Liver (tissue), 9 donors: ENCODE data around the gene POGZ. TPM values are rescaled to one million over a fixed set of nuclear protein-coding genes. Genes with fewer than 3 reads are reported as not detected.
A peak's percentile ranks its signal among the peaks of the same experiment; 100 is the strongest.

ENCODE experiments used
- DNase-seq: peaks from one replicate; pipeline ENCODE4 v3.0.0-alpha.2; 2017; ENCODE audit warnings: low spot score
- H3K27ac ChIP-seq, 2 donors: one replicate each; pipeline ENCODE4 v1.7.0; 2013; ENCODE audit warnings: inconsistent platforms in 2 of 2, low read length in 2 of 2, control low read depth in 1 of 2, low read depth in 1 of 2, mild to moderate bottlenecking in 1 of 2
- H3K27me3 ChIP-seq, 4 donors: one replicate each; pipeline versions ENCODE4 v1.6.1 to v1.7.0; 2013; ENCODE audit warnings: low read length in 3 of 4, inconsistent platforms in 1 of 4, mild to moderate bottlenecking in 1 of 4, moderate library complexity in 1 of 4; ENCODE audit not compliant: control insufficient read depth in 4 of 4, insufficient read depth in 4 of 4
- H3K36me3 ChIP-seq, 4 donors: one replicate each; pipeline versions ENCODE4 v1.6.1 to v1.7.0; 2013; ENCODE audit warnings: low read length in 3 of 4, mild to moderate bottlenecking in 3 of 4, low read depth in 1 of 4, moderate library complexity in 1 of 4; ENCODE audit not compliant: control insufficient read depth in 4 of 4, insufficient read depth in 3 of 4
- H3K4me1 ChIP-seq, 4 donors: one replicate each; pipeline versions ENCODE4 v1.6.1 to v1.7.0; 2013; ENCODE audit warnings: low read length in 3 of 4, mild to moderate bottlenecking in 3 of 4, moderate library complexity in 1 of 4; ENCODE audit not compliant: control insufficient read depth in 4 of 4, insufficient read depth in 4 of 4
- H3K4me3 ChIP-seq, 3 donors: one replicate each; pipeline versions ENCODE4 v1.6.1 to v1.7.0; 2013; ENCODE audit warnings: low read length in 3 of 3, control low read depth in 1 of 3, low read depth in 1 of 3, mild to moderate bottlenecking in 1 of 3
- H3K9ac ChIP-seq, 2 donors: one replicate each; pipeline ENCODE4 v1.7.0; 2013; ENCODE audit warnings: low read length in 2 of 2, mild to moderate bottlenecking in 2 of 2, moderate library complexity in 2 of 2, control low read depth in 1 of 2, low read depth in 1 of 2
- H3K9me3 ChIP-seq, 4 donors: one replicate each; pipeline versions ENCODE4 v1.6.1 to v1.7.0; 2013; ENCODE audit warnings: low read length in 3 of 4; ENCODE audit not compliant: control insufficient read depth in 4 of 4
- ATF3 ChIP-seq: IDR thresholded peaks from 2 replicates; pipeline ENCODE4 v1.6.1; 2016; ENCODE audit warnings: antibody characterized with exemption
- CTCF ChIP-seq: fragments of 150-350 bp; IDR thresholded peaks from 2 replicates; pipeline ENCODE4 v1.5.1; 2017; ENCODE audit warnings: improper control_type of control experiment, low read depth, low read length; ENCODE audit not compliant: missing input control
- EGR1 ChIP-seq, 2 donors: IDR thresholded peaks; 2 replicates each; pipeline ENCODE4 v1.6.1; 2016 to 2018; ENCODE audit warnings: antibody characterized with exemption in 2 of 2, low read depth in 2 of 2
- FOXA1 ChIP-seq: IDR thresholded peaks from 2 replicates; pipeline ENCODE4 v1.6.1; 2016; ENCODE audit warnings: antibody characterized with exemption
- FOXA2 ChIP-seq: IDR thresholded peaks from 2 replicates; pipeline ENCODE4 v1.6.1; 2016; ENCODE audit warnings: antibody characterized with exemption
- GABPA ChIP-seq, 2 donors: IDR thresholded peaks in 1 of 2; conservative IDR thresholded peaks in 1 of 2; 2 replicates each; pipeline ENCODE4 v1.6.1; 2016; ENCODE audit warnings: antibody characterized with exemption in 2 of 2, mild to moderate bottlenecking in 1 of 2, moderate library complexity in 1 of 2
- HNF4A ChIP-seq, 2 donors: conservative IDR thresholded peaks; 2 replicates each; pipeline ENCODE4 v1.6.1; 2016; ENCODE audit warnings: antibody characterized with exemption in 2 of 2, mild to moderate bottlenecking in 2 of 2
- HNF4G ChIP-seq: IDR thresholded peaks from 2 replicates; pipeline ENCODE4 v1.6.1; 2016; ENCODE audit warnings: antibody characterized with exemption
- JUND ChIP-seq, 2 donors: IDR thresholded peaks; 2 replicates each; pipeline ENCODE4 v1.6.1; 2016; ENCODE audit warnings: antibody characterized with exemption in 2 of 2
- MAX ChIP-seq: IDR thresholded peaks from 2 replicates; pipeline ENCODE4 v1.6.1; 2016; ENCODE audit warnings: antibody characterized with exemption
- NR2F2 ChIP-seq: IDR thresholded peaks from 2 replicates; pipeline ENCODE4 v1.6.1; 2016; ENCODE audit warnings: antibody characterized with exemption
- RAD21 ChIP-seq, 2 donors: IDR thresholded peaks; 2 replicates each; pipeline ENCODE4 v1.6.1; 2016; ENCODE audit warnings: antibody characterized with exemption in 2 of 2, mild to moderate bottlenecking in 2 of 2
- REST ChIP-seq: IDR thresholded peaks from 2 replicates; pipeline ENCODE4 v1.6.1; 2016; ENCODE audit warnings: antibody characterized with exemption, mild to moderate bottlenecking
- RXRA ChIP-seq, 2 donors: IDR thresholded peaks; 2 replicates each; pipeline ENCODE4 v1.6.1; 2017 to 2018; ENCODE audit warnings: antibody characterized with exemption in 2 of 2, mild to moderate bottlenecking in 1 of 2
- SP1 ChIP-seq: IDR thresholded peaks from 2 replicates; pipeline ENCODE4 v1.6.1; 2018; ENCODE audit warnings: antibody characterized with exemption, mild to moderate bottlenecking
- TAF1 ChIP-seq: conservative IDR thresholded peaks from 2 replicates; pipeline ENCODE4 v1.6.1; 2016; ENCODE audit warnings: antibody characterized with exemption, mild to moderate bottlenecking
- YY1 ChIP-seq: IDR thresholded peaks from 2 replicates; pipeline ENCODE4 v1.6.1; 2016; ENCODE audit warnings: antibody characterized with exemption, mild to moderate bottlenecking
- ZBTB33 ChIP-seq: IDR thresholded peaks from 2 replicates; pipeline ENCODE4 v1.6.1; 2016; ENCODE audit warnings: antibody characterized with exemption
- WGBS: extraction: QIAGEN DNeasy Blood & Tissue Kit; methylation state at CpG from one replicate; pipeline ENCODE4 v1.1.7; 2013; 5-methylcytosine and 5-hydroxymethylcytosine counted together
- polyA plus RNA-seq, 2 donors: library from polyadenylated mRNA; stranded (reverse) in 1 of 2; unstranded in 1 of 2; fragments of 200-250 nt in 1 of 2; fragments of >200 nt in 1 of 2; fragmentation: Nextera tagmentation in 1 of 2; extraction: Ambion mirVana in 1 of 2; gene quantifications; one replicate each; pipeline versions ENCODE4 v1.2.1 to v1.2.3, GENCODE V29; 2013 to 2015
- total RNA-seq, 2 donors: library from RNA; depleted of rRNA; stranded (reverse); fragments of >200 nt; gene quantifications; one replicate each; pipeline ENCODE4 v1.2.3, GENCODE V29; 2014
- donor health status: healthy.
- donor health status: healthy.
- donor health status: healthy.
- donor health status: healthy.
- donor health status: healthy.

POGZ gene
- total and polyA plus RNA-seq, 4 donors, result 7.7 to 30.1 (median 17.3) TPM

GRCh38 chr1:151472856-151473731, 13.8 kb upstream of the POGZ start:
- Histone ChIP-seq H3K9ac (peak overlapping the region; percentile 71 to 79), H3K27ac (peak overlapping the region; percentile 39 to 46), H3K27me3 (no peaks in the 10 kb centered on the region), H3K9me3 (no peaks in the 10 kb centered on the region), H3K4me3 (peak overlapping the region; percentile 68 to 97 (median 76)), H3K4me1 (no peaks in the 10 kb centered on the region), H3K36me3 (peaks cover 0 to 1% (median 0%) of the 10 kb centered on the region in 4 donors)
- no peak for TF ChIP-seq REST
- TF ChIP-seq YY1, result peak; percentile 18
- TF ChIP-seq SP1, result peak; percentile 38
- no peak for TF ChIP-seq HNF4G
- no peak for TF ChIP-seq NR2F2
- peak in 1 of 2 donors; percentile 33 for TF ChIP-seq RXRA (IDR thresholded peaks at IDR 0.05)
- TF ChIP-seq FOXA2, result no peak
- no peak for TF ChIP-seq EGR1 (IDR thresholded peaks at IDR 0.05; ENCODE audit: low read depth in 2 of 2)
- TF ChIP-seq JUND (IDR thresholded peaks at IDR 0.05), result peak in 1 of 2 donors; percentile 24
- TF ChIP-seq FOXA1, result no peak
- TF ChIP-seq ATF3, result no peak
- peak; percentile 40 for TF ChIP-seq TAF1
- TF ChIP-seq HNF4A (conservative IDR thresholded peaks at IDR 0.05), result no peak
- TF ChIP-seq RAD21 (IDR thresholded peaks at IDR 0.05), result peak; percentile 4 to 41
- TF ChIP-seq GABPA (IDR thresholded peaks at IDR 0.05 in 1 of 2, conservative IDR thresholded peaks at IDR 0.05 in 1 of 2), result no peak
- TF ChIP-seq MAX, result no peak
- no peak for TF ChIP-seq ZBTB33
- no peak for TF ChIP-seq CTCF
- DNase-seq, result peak; percentile 66
- WGBS, result 2% methylated on average over 36 of the region's 36 CpGs
